Body of pancreas (tissue), 4 donors: ENCODE results near the gene P3R3URF. TPM values are rescaled to one million over a fixed set of nuclear protein-coding genes. Genes with fewer than 3 reads are reported as not detected.
A peak's percentile ranks its signal among the peaks of the same experiment; 100 is the strongest.

ENCODE experiments used
- ATAC-seq: fragments of 150-250 bp; one replicate; pipeline ENCODE4 v1.9.1; 2016
- DNase-seq, 4 donors: peaks; one replicate each; pipeline ENCODE4 v3.0.0-alpha.2; 2019
- H3K27ac ChIP-seq, 4 donors: fragments of 200-600 bp; sonication (generic); 1 replicate in 3 of 4; 2 replicates in 1 of 4; pipeline versions ENCODE4 v1.5.1 to v1.6.1; 2016 to 2019; ENCODE audit warnings: mild to moderate bottlenecking in 1 of 4, mixed read lengths in 1 of 4, moderate library complexity in 1 of 4
- H3K27me3 ChIP-seq, 2 donors: fragments of 200-600 bp; sonication (generic); one replicate each; pipeline ENCODE4 v1.6.0; 2016; ENCODE audit warnings: mild to moderate bottlenecking in 1 of 2
- H3K36me3 ChIP-seq, 2 donors: fragments of 200-600 bp; sonication (generic); replicated peaks in 1 of 2; 2 replicates each; pipeline ENCODE4 v1.5.1; 2016; ENCODE audit warnings: low read depth in 2 of 2; ENCODE audit not compliant: insufficient read depth in 1 of 2
- H3K4me1 ChIP-seq: fragments of 200-600 bp; sonication (generic); one replicate; pipeline ENCODE4 v1.6.0; 2016
- H3K4me3 ChIP-seq, 2 donors: fragments of 200-600 bp; sonication (generic); 1 replicate in 1 of 2; 2 replicates in 1 of 2; pipeline ENCODE4 v1.5.1; 2016 to 2019
- H3K9me3 ChIP-seq, 3 donors: fragments of 200-600 bp; sonication (generic); 1 replicate in 2 of 3; 2 replicates in 1 of 3; pipeline ENCODE4 v1.5.1; 2016
- POLR2A ChIP-seq, 3 donors: fragments of 450-650 bp; IDR thresholded peaks; one replicate each; pipeline ENCODE4 v1.6.1; 2016; ENCODE audit warnings: antibody characterized with exemption in 3 of 3, mild to moderate bottlenecking in 2 of 3
- WGBS, 2 donors: methylation state at CpG; one replicate each; pipeline ENCODE4 v1.1.5; 2017; 5-methylcytosine and 5-hydroxymethylcytosine counted together
- intact Hi-C: fragments of 100-400 bp; cut with DNase I; formaldehyde crosslinking; loops from one replicate; pipeline ENCODE4 v1.15.1; 2023
- total RNA-seq, 2 donors: library from RNA; depleted of rRNA; stranded (reverse); fragments of >200 nt; gene quantifications; one replicate each; pipeline ENCODE4 v1.1.0, GENCODE V29; 2016
- TF ChIP-seq, protein P1 (sequence below), 7 experiments: fragments of 450-650 bp in 4 of 7; fragments of 200-600 bp in 3 of 7; sonication (generic) in 3 of 7; IDR thresholded peaks; one replicate each; pipeline ENCODE4 v1.5.1; 2016 to 2019; ENCODE audit warnings: antibody characterized with exemption in 7 of 7

P3R3URF gene
- total RNA-seq, 2 donors from 2014 or later, result not detected

DNA sequence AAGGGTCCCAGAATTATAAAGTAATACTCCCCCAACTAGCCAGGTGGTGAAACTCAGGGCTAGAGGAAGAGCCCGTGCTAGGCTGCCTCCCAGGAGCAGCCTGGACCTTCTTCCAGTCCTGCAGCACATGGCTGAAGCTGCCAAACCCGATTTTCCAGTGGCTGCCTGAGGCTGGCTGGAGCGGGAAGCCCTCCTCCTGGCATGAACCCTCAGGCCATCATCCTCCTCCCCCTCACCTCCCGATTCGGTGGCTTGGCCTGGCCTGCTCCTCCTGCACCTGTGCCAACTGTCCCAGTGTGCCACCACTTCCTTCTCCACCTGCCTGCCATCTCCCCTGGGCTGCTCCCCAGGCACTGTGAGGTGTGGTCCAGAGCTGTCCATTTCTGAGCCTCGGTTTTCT is 4.4 kb downstream of the P3R3URF start:
- TF ChIP-seq POLR2A (IDR thresholded peaks at IDR 0.05), result no peak
- TF ChIP-seq, protein P1, sequence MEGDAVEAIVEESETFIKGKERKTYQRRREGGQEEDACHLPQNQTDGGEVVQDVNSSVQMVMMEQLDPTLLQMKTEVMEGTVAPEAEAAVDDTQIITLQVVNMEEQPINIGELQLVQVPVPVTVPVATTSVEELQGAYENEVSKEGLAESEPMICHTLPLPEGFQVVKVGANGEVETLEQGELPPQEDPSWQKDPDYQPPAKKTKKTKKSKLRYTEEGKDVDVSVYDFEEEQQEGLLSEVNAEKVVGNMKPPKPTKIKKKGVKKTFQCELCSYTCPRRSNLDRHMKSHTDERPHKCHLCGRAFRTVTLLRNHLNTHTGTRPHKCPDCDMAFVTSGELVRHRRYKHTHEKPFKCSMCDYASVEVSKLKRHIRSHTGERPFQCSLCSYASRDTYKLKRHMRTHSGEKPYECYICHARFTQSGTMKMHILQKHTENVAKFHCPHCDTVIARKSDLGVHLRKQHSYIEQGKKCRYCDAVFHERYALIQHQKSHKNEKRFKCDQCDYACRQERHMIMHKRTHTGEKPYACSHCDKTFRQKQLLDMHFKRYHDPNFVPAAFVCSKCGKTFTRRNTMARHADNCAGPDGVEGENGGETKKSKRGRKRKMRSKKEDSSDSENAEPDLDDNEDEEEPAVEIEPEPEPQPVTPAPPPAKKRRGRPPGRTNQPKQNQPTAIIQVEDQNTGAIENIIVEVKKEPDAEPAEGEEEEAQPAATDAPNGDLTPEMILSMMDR (IDR thresholded peaks at IDR 0.05), result no peak
- no peaks in the 10 kb centered on the region for H3K9me3 ChIP-seq
- DNase-seq, result peak; percentile 47 to 79 (median 67)
- intact Hi-C loops, result no loop called here
- peak overlapping the region in 2 of 4 donors; percentile 49 to 51 for H3K27ac ChIP-seq
- H3K27me3 ChIP-seq, result peaks cover 0 to 4% of the 10 kb centered on the region in 2 donors
- H3K4me1 ChIP-seq, result peaks cover 25% of the 10 kb centered on the region
- no peaks in the 10 kb centered on the region for H3K36me3 ChIP-seq
- peak; percentile 55 for ATAC-seq
- no peak overlapping the region for H3K4me3 ChIP-seq
- WGBS, 2 donors, result 15% methylated on average over 6 of the region's 6 CpGs; no CpG with 5 or more reads in 1 of the 2 donors

DNA sequence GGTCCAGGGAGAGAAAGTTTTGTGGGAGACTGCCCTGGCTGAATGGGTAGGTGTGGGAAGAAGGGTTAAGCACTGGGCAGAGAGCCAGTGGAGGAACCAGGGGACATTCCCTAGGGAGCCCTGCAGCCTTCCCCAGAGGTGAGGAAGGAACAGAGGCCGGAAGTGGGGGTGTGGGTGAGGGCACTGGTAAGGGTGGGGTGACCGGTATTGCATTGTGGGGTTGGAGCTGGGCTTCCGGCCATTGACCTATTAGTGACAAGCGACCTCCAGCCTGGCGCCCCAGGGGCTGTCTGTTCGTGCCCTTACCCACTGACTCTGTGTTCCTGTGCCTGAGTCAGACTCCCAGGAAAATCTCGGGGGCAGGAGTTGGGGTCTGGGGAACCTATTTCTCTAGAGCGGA is 4.9 kb downstream of the P3R3URF start:
- WGBS, 2 donors, result 69 to 81% methylated on average over 8 of the region's 8 CpGs
- no peak for DNase-seq
- H3K4me3 ChIP-seq, result no peak overlapping the region

DNA sequence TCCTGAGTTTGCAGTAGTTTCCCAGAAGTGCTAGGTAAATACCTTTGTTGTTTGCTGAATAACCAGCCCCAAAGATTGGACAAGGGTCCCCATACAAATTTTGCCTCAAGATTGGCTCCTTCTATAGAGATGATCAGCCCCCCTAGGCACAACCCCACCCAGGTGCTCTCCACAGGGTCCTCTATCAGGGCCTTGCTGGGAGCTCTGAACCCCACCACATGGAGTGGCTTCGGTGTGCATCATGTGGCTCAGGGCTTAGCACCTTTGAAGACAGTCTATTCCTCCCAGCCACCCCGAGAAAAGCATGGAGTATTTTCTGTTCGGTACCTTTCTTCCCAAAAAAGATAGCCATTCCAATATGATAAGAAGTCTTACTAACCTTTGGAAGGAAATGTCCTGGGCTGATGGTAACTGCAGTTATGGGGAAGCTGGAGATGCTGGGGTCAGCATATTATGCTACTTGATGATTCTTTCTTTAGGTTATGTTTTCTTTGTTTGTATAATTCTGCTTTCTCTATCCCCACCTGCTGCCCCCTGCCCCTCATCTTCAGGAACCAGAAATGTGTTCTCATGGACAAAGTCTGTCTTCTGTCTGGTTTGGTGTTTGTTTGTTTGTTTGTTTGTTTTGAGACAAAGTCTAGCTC is 6.4 kb downstream of the P3R3URF start:
- intact Hi-C loops, result no loop called here
- H3K9me3 ChIP-seq, result no peaks in the 10 kb centered on the region
- no peak for ATAC-seq
- DNase-seq, result no peak
- no peaks in the 10 kb centered on the region for H3K36me3 ChIP-seq
- TF ChIP-seq POLR2A (IDR thresholded peaks at IDR 0.05), result no peak
- H3K27ac ChIP-seq, result no peak overlapping the region
- 77 to 79% methylated on average over 3 of the region's 3 CpGs for WGBS, 2 donors
- H3K4me1 ChIP-seq, result peaks cover 28% of the 10 kb centered on the region
- H3K4me3 ChIP-seq, result no peak overlapping the region
- peaks cover 0 to 5% of the 10 kb centered on the region in 2 donors for H3K27me3 ChIP-seq

More for the DNA sequence above, 4.9 kb downstream of the P3R3URF start:
- Histone ChIP-seq H3K9me3 (no peaks in the 10 kb centered on the region), H3K4me1 (peaks cover 28% of the 10 kb centered on the region), H3K27me3 (peaks cover 0 to 5% of the 10 kb centered on the region in 2 donors), H3K27ac (peak overlapping the region in 2 of 4 donors; percentile 49 to 51), H3K36me3 (no peaks in the 10 kb centered on the region)
- no peak for ATAC-seq
- intact Hi-C loops, result no loop called here
- TF ChIP-seq POLR2A (IDR thresholded peaks at IDR 0.05), result no peak
- TF ChIP-seq, protein P1 (IDR thresholded peaks at IDR 0.05), result no peak

DNA sequence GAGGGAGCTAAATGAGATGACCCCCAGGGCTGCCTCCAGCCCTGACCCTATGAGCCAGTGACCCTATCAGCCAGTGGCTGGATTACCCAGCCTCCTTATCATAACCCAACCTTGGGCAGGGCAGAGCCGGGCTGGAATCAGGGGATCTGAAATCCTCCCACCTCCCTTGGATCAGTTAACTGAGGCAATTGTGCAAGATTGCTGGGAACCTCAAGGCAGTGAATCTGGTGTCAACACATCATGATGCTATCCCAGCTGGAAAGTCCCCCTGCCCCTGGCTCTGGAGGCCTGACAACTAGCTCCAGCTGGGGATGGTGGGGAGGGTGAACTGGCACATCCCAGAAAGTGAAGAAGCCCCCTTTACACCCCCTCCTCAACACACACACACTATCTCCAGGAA is 7.8 kb downstream of the P3R3URF start:
- TF ChIP-seq, protein P1 (IDR thresholded peaks at IDR 0.05), result no peak
- no peak for TF ChIP-seq POLR2A (IDR thresholded peaks at IDR 0.05)
- 40 to 92% methylated on average over 1 of the region's 1 CpG for WGBS, 2 donors
- Histone ChIP-seq H3K27ac (no peak overlapping the region), H3K4me1 (peaks cover 28% of the 10 kb centered on the region), H3K9me3 (no peaks in the 10 kb centered on the region), H3K27me3 (peaks cover 0 to 5% of the 10 kb centered on the region in 2 donors), H3K4me3 (no peak overlapping the region), H3K36me3 (no peaks in the 10 kb centered on the region)
- intact Hi-C loops, result no loop called here
- ATAC-seq (no peak), DNase-seq (no peak)

DNA sequence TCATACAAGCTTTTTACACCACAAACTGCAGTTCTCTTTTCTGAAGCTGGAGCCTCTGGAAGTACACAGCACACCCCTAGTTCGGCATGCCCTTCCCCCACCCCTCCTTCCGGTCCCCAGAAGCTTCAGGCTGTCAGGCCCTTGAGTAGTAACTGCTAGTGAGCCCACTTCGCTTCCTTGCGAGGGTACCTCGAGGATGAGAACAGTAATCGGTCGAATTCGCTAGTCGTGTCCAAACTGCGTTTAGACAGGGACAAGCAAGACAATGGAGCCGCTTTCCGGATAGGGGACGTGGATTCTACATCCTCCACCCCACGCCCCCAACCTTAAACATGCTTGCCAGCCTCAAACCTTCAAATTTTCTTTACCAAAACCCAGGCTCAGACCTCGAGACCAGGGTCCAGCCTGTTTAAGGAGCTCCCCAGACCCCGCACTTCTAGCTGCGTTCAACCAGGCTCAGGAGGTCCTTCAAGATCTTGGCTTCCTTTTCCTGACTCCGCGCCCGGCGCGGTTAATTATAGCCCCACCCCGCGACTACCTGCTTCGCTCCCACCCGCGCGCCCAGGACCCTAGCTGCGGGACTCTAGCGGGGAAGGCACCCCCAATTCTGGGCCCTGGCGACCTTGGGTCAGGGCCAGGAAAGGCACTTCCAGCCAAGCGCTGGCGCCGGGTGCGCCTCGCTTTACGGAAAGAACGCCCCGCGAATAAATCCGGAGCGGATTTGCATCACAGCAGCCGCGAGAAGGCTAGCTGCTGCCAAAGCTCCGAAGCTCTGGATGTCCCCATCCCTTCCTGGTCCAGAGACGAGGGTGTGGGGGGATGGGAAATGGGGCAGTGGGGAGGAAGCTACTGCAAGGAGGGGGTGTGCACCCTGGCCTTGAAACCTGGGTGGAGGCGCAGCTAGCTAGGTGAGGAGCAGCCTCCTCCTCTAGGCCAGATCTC is 9.5 kb downstream of the P3R3URF start:
- ATAC-seq (peak; percentile 51), DNase-seq (peak in 2 of 4 donors; percentile 26 to 48)
- no peaks in the 10 kb centered on the region for H3K36me3 ChIP-seq
- H3K9me3 ChIP-seq, result no peaks in the 10 kb centered on the region
- H3K27me3 ChIP-seq, result peaks cover 0 to 5% of the 10 kb centered on the region in 2 donors
- peaks cover 16% of the 10 kb centered on the region for H3K4me1 ChIP-seq
- intact Hi-C loops, result no loop called here
- TF ChIP-seq, protein P1 (IDR thresholded peaks at IDR 0.05), result no peak
- no peak for TF ChIP-seq POLR2A (IDR thresholded peaks at IDR 0.05)
- no peak overlapping the region for H3K4me3 ChIP-seq
- WGBS, 2 donors, result 14 to 23% methylated on average over 17 to 47 of the region's 47 CpGs
- peak overlapping the region in 3 of 4 donors; percentile 8 to 22 (median 9) for H3K27ac ChIP-seq
